ENCODE results near the gene PID1.
"Not testable (repeated sequence)": the region's sequence is repeated elsewhere in the genome, so short reads cannot be mapped to it uniquely, and the experiment has no call there.

PID1 gene

DNA sequence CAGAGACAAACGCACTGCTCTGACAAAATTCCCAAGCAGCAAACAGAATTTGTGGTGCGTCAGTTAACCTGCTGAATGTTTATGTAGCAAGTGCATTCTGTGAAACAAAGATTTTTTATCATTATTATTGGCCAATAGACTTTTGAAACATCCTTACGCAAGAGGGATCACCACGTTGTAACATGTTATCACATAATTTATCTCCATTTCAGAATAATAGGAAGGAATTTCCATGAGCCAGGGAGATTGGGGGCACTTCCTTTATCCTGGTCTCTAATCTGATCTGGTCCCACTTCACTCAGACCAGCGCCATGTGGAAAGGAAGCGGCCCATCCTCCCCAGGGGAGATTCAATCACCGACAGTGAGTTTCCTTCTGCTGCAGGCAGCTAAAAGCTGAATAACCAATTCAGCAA, 166.1 kb downstream of the PID1 start:
- DNase-seq = no peak

DNA sequence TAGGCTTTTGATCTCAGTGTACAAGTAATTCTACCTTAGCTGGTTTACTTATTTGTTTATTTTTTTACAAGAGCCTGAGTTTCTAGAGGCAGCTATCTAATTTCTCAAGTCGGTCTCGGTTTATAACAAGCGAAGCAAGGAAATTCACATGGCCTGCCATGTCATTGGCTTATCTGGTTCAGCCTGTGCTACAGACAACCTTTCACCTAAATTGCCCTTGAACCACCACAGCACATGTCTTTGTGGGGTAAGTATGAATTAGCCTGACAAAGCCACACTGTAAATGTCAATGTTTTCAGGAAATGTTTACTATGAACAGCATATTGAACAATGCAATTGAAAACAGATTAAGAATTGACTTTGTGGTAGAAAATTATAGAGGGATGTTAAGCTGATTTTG, 167.1 kb downstream of the PID1 start:
- DNase-seq = no peak

DNA sequence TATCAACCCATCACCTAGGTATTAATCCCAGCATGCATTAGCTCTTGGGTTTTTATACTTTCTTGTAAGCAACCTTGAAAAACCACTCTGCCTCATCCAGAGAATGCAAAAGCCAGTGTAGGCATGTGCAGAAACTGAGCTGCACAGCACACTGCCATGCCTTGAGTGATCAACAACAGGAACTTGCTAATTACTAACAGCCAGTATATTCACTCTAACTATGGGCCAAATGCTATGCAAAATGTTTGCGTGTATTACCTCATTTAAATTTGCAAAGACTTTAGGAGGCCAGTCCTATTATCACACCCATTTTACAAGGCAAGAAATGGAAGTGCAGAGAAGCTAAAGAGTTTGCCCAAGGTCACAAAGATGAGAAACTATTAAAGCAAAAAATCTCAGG, 169.8 kb downstream of the PID1 start:
- DNase-seq = no peak

DNA sequence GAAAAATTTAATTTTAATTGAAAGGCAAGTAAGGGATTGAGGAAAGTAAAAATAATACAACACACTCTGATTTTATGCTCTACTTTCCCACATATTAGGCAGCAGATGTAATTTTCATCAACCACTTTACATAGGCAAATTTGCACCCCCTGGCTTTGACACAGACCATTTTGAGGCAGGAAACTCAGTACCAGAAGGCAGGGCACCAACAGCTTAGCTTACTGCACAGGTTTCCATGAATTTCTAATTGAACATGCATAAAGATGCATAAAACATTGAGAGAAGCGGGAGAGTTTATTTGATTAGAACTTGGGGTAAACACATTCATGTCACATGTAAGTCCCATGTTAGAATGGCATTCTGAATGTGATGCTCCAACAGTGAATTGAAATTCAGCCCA, 171.9 kb downstream of the PID1 start:
- DNase-seq = no peak

DNA sequence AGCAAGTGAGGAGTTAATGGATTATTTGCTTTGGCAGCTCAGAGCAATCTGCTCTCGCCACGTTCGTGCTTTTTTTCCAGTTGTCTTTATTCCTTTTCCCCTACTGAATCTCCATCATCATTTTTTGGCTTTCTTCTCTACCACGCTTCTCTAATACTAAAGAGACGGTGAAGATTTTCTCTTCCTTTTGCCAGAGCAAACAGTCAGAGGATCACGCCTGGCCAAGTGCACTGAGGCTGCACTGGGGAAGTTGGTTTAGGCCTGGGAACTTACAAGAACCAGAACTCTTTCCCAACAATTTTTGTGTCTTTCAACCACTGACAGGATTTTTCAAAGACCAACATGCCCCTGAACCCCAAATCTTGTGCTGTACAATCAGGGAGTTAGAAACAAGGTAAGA, 172.3 kb downstream of the PID1 start:
- DNase-seq = no peak

DNA sequence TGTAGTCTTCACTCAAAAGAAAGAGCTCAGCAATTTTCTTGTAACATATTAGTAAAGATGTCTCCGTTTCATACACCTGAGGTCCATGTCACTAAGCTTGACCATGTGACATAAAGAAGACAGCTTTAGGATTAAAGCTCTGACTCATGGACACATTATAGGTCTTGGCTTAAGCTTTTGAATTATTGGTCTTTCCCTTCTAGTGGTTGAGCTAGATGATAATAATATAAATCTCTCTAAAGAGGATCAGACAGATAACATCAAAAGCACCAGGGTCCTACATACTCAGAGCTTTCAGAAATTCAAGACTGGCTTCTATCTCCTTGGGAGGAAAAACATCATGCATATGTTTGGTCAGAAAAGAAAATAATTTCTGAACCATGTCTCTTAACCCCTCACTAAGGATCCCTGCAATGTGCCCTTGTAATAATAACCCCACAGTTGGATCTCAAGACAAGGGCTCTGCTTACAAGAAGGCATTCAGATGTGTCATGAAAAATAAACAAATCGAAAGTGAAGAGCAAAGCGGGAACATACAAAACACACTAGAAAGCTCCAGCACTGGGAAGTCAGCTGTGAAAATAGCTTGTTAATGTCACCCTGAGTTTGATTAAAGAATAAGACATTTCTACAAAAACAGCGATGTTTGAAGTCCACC, 174.5 kb downstream of the PID1 start:
- no peak for DNase-seq

DNA sequence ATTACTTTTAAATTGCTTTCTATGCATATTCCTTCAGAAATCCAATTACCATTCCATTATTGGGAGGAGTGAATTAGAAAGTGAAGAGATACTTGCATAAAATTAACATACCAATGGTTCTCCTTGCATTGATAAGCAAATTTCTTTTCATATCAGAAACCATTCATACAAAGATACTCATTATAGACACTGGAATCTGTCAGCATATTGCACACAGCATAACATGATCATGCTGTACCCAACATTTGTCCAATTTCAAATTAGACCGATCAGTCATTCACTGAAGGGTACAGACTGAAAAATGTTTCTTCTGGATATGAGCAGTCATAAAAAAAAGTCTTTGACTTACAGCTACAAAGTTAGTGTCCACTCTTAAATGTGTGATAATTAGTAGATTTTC, 175.6 kb downstream of the PID1 start:
- no peak for DNase-seq

DNA sequence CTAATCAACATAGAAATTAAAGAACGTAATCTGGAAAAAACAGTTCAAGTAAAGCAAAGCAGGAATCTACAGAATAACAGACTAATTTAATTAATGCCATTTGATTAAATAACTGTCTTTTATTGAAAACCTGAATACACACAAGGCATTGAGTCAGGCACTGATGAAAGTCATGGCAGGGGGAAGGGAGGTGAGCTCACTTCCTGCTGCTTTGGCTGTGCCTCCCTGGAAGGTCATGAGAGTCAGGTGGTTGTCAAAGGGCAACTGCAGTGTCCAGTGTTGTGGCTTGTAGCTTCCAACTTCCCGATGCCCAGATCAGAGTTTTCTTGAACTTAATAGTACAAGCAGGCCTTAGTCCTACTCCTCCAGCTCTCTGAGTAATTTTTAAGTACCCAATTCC, 180.9 kb downstream of the PID1 start:
- no peak for DNase-seq

DNA sequence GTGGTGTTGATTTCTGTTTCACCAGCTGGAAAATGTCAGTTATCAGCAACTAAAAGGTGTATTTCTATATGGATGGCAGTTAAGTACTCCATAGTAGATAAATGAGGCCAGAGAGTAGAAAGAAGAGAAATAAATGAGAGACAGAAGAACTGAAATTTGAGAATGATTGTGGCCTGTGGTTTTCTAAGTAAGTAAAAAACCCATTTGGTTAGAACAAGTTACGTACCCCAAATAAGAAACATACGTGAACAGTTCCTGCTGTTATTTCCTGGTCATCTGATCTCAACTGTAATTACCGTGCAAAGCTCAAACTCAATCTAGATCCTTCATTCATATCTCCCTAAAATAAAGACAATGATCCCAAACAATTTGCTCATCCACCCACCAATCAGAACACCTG, 181.3 kb downstream of the PID1 start:
- DNase-seq = no peak

DNA sequence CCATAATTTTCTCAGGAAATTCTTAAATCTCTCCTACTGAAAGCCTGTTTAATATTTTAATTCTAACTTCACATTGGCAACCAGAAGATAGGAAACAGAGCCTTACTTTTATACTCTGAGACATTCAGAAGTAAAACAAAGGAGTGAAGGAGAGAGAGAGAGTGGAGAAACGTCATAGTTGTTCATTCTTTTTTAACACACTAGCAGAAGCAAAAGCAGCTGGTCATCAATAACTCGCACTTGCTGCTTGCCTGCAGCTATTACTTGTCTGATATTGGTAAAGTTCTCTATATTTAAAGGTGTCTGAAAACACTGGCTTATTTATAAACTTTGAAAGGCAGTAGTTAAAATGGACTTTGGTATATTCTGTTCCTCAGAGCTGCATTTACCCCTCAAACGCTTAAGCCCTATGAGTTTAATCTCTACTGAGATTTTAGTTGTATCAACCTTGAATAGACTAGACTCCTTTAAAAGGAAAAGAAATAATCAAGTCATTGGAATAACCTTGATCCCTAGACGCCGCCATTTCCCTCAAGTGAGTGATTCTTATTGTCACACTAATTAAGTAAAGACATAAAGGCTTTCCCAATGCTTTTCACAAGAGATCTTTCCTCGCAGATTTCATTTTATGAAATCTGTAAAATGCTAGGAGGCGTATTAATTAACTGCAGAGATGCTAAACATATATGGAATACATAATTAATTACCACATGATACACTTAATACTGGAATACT, 182.0 kb downstream of the PID1 start:
- no peak for DNase-seq

DNA sequence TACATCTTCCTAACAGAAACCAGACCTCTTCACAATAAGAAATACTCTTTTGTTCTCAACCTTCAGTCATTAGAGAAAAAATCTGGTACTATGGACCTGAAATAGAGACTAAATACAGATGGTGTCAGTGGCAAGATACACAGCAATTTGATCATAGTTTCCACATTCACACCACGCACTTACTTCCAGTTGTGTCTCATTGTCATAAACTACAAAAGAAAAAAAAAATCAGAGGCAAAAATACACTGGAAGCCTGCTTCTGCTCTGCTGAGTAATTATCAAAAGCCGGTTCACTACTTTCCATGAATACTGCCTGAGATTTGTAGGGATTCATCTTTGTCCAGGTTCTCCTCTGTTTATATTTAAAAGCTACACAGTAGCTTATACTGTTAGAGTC, 182.6 kb downstream of the PID1 start:
- DNase-seq = no peak

DNA sequence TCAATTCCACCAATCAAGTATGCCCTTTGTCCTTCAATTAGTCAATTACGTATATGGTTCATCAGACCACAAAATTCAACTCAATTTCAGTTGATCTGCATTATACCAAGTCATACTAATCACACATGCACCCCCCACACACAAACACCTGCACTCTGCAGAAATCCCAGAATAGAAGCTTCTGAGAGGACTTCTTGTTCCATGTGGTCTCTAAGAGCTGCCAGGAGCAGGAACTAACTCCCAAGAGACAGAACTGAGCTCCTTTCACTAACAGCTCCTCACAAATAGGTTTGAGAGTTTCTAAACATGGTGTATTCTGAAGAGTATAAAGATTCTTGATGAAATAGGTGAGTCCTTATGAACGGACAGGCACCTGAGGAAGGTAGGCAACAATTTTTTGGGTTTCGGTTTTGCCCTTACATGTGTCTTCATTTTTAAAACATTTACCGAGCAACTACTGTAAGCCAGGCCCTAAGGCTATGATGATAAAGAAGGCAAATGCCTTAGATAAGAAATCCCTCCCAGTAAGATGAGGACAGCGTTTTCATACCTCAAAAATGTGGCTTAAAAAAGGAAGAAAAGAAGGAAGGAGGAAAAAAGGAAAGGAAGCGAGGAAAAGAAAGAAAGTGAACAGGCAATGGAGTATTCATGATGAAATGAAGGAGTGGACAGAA, 183.1 kb downstream of the PID1 start:
- DNase-seq = no peak

DNA sequence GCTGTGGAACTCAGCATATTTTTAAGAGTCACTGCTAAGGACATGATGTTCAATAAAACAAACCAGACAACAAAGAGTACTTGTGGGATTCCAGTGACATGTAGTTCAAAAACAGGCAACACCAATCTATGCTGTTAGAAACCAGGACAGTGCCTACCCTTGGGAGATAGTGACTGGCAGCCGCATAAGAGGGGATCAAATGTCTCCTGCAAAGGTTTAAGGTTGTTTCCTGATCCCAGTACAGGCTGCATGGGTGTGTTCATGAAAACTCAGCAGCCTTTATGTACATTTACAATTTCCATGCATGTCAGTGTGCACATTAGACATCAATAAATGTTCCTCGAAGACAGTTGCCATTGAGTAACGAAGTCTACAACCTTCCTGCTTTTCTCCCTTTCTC, 183.8 kb downstream of the PID1 start:
- no peak for DNase-seq

DNA sequence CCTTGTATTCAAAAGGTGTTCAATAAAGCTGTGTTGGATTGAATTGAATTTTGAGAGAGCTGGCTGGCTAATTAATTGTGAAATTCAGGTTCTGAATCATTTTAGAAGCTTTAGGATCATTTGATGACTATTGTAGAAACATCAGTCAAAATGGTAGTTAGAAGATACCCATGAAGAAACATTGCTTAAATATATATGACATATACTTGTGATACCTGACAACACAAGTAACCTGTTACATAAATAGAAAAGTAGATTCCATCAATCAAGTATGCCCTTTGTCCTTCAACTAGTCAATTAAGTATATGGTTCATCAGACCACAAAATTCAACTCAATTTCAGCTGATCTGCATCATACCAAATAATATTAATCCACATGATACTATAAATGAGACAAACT, 185.6 kb downstream of the PID1 start:
- no peak for DNase-seq

DNA sequence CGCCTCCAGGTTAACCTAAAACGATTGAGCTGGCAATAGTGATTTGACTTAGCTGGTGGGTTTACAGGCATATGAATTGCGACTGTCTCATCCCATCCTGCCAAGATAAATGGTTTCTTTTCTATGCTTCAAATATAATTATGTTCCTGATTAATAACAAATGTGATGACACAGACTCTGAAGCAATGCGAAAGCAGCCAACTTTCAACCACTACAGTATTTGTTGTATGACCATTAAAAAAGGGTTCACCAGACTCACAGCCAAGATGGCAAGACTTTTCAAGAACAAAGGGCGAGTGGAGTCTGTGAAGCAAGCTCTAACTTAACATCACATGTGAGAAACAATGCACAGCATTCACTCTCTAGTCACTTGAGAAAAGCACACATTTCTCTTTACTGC, 186.6 kb downstream of the PID1 start:
- no peak for DNase-seq

DNA sequence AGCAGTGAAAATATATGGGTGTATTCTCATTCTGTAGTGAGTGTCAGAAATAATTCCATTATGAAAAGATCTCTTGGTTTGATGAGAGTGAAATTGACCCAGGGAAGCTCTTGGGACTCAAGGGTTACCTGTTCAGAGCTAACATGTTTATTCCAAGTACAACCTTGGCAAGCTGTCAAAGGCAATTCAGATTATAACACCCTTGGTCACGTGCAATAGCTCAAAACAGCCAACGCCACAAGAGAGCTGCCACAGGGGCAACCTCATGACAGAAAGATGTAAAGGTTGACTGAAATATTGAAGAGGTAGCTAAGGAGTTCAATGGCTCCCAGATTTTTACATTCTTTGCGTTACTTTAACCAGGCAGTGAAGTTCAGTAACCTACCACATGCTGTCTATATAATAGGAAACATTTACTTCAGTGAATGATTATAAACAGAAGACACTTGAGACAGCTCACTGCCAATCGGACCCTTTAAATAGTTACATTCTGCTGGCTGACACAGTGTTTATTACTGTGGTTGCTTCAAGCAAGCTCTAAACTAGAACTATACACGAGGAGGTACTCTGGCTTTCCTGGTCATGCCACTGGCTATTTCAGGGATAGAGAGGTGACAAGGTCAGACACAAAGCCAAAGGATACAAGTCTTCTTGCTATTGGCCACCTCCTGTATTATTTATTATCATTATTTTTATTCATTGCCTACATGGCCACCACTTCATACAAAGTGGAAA, 187.3 kb downstream of the PID1 start:
- no peak for DNase-seq

DNA sequence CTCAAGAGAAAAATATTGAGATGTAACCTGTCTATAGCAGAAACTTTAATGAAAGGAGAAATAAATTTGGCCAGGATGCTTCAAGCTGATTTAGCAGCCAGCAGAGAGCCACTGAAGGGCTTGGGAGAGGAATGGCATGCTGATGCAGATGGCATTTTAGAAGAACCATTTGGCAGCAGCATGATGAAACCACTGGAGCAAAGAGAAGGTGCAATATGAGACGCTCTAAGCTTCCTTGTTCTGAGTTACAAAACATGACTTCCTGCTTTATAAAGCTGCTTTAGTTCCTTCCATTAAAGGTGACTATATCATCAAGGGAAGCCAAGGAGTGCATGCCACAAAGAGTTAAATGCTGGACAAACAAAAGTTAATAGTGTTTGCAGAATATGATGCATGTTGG, 189.7 kb downstream of the PID1 start:
- no peak for DNase-seq

DNA sequence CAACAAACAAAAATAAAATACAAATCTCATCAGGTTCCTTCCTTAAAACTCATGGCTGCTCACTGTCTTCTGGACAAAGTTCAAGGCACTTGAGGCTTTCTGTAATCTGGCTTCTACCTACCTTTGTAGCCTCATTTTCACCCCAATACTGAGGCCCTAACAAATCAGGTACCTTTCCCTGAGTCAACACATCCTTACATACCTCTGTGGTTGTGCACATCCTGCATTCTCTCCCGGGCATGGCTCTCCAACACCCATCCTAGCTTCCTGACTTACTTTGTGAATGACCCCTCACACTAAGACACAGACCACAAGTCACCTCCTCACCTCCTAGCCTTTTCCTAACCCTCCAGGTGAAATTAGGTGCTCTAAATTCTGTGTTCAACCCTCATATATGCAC, 190.9 kb downstream of the PID1 start:
- no peak for DNase-seq

DNA sequence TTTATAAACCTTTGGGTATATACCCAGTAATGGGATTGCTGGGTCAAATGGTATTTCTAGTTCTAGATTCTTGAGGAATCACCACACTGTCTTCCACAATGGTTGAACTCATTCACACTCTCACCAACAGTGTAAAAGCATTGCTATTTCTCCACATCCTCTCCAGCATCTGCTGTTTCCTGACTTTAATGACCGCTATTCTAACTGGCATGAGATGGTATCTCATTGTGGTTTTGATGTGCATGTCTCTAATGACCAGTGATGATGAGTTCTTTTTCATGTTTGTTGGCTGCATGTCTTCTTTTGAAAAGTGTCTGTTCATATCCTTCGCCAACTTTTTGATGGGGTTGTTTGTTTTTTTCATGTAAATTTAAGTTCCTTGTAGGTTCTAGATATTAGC, 194.2 kb downstream of the PID1 start:
- DNase-seq = not testable (repeated sequence)

DNA sequence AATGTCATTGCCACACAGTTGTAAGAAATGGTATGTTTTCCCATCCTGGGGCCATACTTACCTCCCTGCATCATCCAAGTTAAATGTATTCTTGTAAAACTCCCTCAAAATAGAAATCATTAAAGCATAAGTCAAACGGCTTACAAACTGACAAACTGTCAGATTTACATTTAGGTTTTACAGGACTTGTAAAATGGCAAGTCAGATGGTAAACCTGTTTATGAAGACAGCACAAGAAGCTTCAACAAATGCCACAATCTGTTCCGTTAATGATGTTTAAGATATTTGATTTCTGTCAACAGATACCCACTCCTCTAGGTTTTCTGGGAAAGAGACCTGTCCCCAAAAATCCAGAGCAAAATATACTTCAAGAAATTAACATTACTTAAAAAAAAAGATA, 197.2 kb downstream of the PID1 start:
- DNase-seq = no peak

DNA sequence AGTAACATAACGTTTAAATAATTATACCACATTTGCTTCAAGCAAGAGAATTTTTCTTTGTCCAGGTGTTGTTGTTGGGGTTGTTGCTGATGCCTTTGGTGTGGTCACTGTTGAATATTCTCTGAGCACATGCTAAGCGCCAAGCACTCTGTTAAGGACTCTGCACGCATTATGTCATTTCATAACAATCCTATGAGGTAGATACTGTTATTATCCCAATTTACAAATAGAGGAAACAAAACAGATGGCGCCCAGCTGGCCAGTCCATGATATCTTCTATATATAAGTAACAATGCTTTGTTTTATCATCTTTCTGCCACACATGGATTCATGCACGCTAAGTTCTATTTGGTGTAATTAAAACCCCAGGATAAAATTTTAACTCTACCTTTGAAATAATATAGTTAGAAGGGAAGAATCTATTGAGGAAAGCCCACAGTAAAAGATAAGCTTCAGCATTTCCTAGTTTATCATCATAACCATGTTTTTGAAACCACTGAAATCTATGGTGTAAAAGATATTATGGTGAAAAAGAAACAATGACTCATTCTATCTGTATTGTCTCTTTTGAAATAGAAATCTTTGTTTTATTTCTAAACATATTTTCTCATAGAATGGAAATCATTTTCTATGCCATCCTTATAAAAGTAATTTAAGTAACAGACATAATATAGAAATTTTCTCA, 199.7 kb downstream of the PID1 start:
- DNase-seq = no peak

DNA sequence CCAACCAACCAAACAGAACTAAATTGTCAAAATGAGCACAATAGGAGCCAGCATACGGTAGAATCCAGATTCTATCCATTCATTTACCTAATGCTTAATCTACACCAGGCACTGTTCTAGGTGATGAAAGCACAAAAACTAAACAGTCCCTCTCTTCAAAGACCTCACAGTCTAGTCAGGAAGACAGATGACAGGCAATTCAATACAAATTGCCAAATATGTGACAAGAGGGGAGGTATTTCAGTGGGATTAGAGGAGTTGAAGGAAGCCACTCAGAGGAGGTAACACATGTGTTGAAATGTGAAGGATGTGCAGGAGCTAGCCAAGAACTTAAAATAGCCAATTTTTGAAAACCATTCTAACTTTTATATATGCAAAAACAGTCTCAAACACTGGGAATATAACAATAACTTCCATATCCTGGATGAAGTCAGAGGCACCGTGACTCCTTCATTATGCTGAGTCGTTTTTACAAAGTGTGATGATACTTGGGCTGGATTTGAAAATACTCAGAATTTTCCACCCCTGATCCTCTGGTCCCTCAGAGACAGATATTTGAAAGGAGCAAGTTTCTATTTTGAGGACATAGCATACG, 204.9 kb downstream of the PID1 start:
- no peak for DNase-seq

DNA sequence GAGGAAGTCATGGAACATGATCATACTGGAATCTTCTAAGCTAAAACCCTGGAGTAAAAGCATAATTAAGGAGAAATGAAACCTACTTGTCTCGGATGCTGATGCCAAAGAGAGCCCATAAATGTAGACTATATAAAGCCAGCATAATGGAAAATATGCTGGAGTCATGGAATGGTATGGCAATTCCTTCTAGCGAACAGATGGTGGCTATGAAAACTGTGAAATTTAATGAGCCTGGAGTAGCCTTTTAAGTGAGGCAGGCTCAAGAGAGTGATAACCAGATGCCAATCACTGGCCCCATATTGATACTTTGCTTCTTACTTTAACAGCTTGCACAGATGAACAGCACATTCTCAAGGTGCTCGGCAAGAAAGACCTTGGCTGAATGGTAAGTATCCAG, 206.3 kb downstream of the PID1 start:
- no peak for DNase-seq
